COR-L47 (cell line): Measurements from ENCODE around the gene LRP1B.

ENCODE experiments used
- DNase-seq: peaks from one replicate; lab custom pipeline; 2025; lab: John Stamatoyannopoulos, UW

LRP1B gene

GRCh38 chr2:140892911-140893637 lies 1237.7 kb downstream of the LRP1B start:
- no peak for DNase-seq

DNA sequence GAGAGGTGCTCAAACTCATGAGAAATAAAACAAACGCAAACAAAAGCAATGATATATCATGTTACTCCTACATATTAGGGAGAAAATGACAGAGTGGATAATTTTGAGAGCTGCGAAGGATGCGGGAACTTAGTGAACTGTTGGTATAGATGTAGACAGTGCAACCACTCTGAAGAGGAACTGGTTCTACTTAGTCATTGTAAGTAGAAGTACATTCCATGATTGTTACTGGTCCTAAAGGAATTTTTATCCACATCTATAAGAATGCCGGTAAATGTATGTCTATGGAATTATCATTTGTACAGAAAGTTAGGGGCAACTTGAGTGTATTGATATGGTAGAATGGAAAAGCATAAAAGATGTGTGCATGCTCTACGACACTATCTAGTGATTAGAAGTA lies 1238.4 kb downstream of the LRP1B start:
- no peak for DNase-seq

DNA sequence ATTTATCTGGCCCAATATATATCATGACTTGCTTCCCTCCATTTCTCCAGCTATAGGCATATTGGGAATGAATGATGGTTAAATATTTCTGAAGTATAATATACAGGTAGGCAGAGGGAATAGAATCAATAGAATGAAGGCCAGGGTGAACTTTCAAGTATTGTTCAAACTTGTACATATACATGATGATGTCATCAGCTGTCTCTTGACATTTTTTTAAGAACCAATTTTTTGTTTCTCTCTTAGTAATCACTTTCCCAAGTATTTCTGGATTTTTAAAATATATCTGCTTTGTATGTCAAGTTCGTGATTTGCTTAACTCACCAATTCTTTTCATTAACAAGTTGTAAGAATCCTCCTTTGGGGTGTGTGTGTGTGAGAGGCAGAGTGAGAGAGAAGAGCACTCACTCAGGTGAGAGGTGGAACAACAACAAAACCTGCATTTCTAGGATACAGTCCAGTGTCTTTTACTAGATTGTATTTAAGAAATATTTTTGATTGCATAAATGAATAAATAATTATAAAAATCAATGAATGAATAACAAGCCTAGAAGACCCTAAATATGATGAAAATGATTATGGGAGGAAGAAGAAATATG lies 1239.1 kb downstream of the LRP1B start:
- DNase-seq: no peak

- DNase-seq: no peak
Measured at GRCh38 chr2:140882671-140883620, 1247.9 kb downstream of the LRP1B start.

GRCh38 chr2:140880573-140880972 lies 1250.2 kb downstream of the LRP1B start:
- DNase-seq: no peak

DNA sequence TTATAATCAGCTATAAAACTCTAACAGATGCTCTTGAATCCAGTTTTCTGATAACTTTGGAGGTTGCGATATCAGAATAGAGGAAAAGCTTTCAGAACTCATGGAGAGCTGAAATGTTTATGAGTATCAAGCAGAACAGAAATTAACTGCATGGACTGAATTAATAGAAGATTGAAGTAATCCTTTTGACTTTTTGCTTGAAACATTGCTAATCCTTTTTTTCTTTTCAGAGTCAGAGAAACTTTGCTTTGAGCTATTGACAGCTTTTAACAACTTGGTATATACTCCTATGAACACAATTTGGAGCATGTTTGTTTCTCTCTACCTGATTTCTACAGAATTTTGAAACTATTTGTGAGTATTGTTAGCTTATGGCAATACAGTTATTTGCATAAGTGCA lies 1254.8 kb downstream of the LRP1B start:
- DNase-seq: no peak

- DNase-seq: no peak
Measured at GRCh38 chr2:140873915-140874531, 1256.8 kb downstream of the LRP1B start.

- DNase-seq: no peak
Measured at GRCh38 chr2:140869925-140870324, 1260.9 kb downstream of the LRP1B start.

GRCh38 chr2:140869107-140869506 lies 1261.7 kb downstream of the LRP1B start:
- DNase-seq: no peak

GRCh38 chr2:140865837-140866236 lies 1265.0 kb downstream of the LRP1B start:
- DNase-seq: no peak

GRCh38 chr2:140863713-140864112 lies 1267.1 kb downstream of the LRP1B start:
- DNase-seq: peak; percentile 32

DNA sequence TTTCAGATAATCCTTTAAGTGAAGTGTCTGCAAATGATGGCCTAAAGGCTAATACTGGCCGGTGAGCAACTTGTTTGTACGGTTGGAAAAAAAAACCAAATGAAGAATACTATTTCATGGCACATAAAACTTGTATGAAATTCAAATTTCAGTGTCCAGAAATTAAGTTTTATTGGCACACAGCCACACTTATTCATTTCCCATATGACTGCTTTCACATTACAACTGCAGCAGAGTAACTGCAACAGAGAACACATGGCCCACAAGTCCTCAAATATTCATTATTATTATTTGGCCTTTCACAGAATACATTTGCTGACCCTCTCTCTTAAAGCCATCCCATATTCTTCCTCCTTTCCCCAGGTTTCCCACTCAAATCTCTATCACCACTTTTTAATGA lies 1268.6 kb downstream of the LRP1B start:
- no peak for DNase-seq

- DNase-seq: no peak
Measured at GRCh38 chr2:140861666-140862065, 1269.2 kb downstream of the LRP1B start.

DNA sequence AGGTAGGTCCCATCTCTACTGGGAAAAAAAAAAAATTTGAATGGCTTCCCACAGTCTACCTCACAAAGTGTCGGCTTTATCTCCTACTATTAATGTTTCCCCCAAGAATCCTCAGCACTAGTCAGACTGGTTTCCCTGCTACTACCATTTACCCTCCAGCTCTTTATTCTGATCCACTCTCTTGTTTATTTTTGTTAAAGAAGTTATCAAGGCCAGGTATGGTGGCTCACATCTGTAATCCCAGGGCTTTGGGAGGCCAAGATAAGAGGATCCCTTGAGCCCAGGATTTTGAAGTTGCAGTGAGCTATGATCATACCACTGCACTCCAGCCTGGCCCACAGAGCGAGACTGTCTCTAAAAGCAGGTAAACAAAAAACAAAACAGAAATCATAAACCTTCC lies 1275.3 kb downstream of the LRP1B start:
- no peak for DNase-seq

- DNase-seq: no peak
Measured at GRCh38 chr2:140851258-140851981, 1279.4 kb downstream of the LRP1B start.

DNA sequence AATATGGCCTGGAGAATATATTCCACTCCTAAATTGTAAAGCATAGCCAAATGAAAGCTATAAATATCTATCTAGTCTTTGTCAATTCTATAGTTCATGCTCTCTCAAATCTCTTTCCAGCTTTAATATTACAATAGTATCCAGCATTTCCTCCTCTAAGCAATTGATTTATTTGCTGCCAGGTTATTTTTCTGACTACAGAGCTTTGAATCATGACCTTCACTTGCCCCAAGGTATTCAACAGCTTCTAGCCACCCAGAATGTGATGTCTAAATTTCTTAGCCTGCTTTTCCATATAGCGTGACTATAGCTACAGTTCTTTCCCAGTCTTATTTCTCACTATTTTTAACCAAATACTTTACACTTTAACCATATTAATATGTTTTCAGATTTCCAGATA lies 1287.6 kb downstream of the LRP1B start:
- DNase-seq: no peak

- no peak for DNase-seq
Measured at GRCh38 chr2:140842110-140842509, 1288.7 kb downstream of the LRP1B start.

DNA sequence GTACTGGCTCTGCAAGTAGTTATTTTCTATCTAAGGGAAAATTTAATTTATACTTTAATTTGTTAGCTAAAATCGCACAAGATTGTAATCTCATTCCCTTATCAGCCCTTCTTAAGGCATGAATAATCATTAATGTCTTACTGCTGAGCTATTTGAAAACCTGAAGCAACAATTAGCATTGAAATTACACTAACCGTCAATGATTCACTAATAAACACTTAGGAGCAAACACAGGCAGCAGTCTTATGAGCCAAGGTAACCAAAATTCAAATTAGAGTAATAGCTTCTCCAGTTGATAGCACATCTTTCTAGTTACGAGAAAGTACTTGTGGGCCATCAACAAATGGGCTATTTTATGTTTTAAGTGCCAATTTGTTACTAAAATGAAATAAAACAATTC lies 1289.7 kb downstream of the LRP1B start:
- DNase-seq: no peak

GRCh38 chr2:140836826-140837225 lies 1294.0 kb downstream of the LRP1B start:
- no peak for DNase-seq

- DNase-seq: no peak
Measured at GRCh38 chr2:140835079-140835478, 1295.7 kb downstream of the LRP1B start.

DNA sequence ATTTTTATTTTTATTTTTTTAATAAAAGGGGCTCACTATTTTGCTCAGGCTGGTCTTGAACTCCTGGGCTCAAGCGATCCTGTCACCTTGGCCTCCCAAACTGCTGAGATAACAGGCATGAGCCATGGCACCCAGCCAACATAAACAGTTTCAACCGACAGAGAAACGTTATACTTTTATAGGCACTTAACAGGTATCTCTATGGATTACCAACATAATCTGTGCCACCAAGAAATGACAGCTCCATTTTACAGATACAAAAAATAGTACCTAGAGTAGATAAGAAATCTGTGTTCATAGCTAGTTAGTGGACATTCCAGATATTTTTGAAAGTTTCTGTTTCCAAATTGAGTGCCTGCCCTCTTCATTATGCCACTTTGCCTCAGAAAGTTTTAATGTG lies 1316.7 kb downstream of the LRP1B start:
- DNase-seq: no peak

DNA sequence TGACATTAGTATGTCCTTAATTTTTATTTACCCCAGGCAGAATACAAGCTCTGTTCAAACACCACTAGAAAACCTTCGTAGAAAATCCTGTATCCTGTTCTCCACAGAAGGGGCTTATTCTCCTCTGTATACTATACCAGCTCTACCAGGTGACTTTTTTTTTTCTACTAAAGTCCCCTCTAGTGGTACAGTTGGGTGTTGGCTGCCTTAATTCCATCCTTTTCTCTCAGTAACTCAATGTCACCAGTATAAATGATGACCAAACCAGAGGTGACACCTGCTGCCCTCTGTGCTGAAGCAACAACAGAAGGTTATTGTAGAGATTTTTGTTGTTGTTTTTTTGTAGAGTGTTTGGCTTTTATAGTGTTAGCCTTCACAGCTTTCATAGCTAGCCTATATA lies 1322.0 kb downstream of the LRP1B start:
- DNase-seq: no peak
